ENCODE data around the gene TES. TPM values are rescaled to one million over a fixed set of nuclear protein-coding genes. Genes with fewer than 3 reads are reported as not detected.

TES gene
- total RNA-seq, 1 donor from 2014 or later = 232 TPM

- H3K27ac Mint-ChIP-seq (ENCODE audit: unreplicated experiment) = no peak overlapping the region
- H3K36me3 Mint-ChIP-seq (ENCODE audit: unreplicated experiment) = no peaks in the 10 kb centered on the region
- H3K4me1 Mint-ChIP-seq (ENCODE audit: unreplicated experiment) = peaks cover 33% of the 10 kb centered on the region
- DNase-seq (ENCODE audit: extremely low spot score, unreplicated experiment) = no peak
- H3K9me3 Mint-ChIP-seq (ENCODE audit: unreplicated experiment) = no peaks in the 10 kb centered on the region
- H3K27me3 Mint-ChIP-seq (ENCODE audit: unreplicated experiment) = no peaks in the 10 kb centered on the region
- TF ChIP-seq CTCF (IDR thresholded peaks at IDR 0.05) = no peak
- no peak overlapping the region for H3K4me3 Mint-ChIP-seq (ENCODE audit: unreplicated experiment)
These were observed 44.6 kb upstream of the TES start for GRCh38 chr7:116165717-116166116.

DNA sequence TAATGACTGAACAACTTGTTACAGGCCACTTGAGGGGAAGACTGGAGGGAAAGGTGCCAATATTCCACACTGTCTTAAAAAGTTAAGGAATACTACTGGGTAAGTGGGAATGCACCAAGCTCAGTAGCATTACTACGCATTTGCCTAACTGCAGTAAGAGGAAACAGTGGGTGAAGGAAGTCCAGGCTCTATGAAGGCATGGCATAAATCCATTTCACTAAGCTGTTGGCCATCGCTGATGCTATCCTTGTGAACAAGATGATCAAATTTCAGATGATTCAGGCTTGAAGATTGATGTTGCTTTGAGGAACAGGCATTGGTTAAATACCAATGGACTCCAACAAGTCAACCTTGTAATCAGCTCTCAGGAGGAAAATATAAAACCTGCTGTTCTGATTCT is 44.2 kb upstream of the TES start:
- Mint-ChIP-seq H3K4me1 (ENCODE audit: unreplicated experiment) (peaks cover 33% of the 10 kb centered on the region), H3K27ac (ENCODE audit: unreplicated experiment) (no peak overlapping the region), H3K27me3 (ENCODE audit: unreplicated experiment) (no peaks in the 10 kb centered on the region), H3K36me3 (ENCODE audit: unreplicated experiment) (no peaks in the 10 kb centered on the region), H3K4me3 (ENCODE audit: unreplicated experiment) (no peak overlapping the region), H3K9me3 (ENCODE audit: unreplicated experiment) (no peaks in the 10 kb centered on the region)
- TF ChIP-seq CTCF (IDR thresholded peaks at IDR 0.05) = no peak
- no peak for DNase-seq (ENCODE audit: extremely low spot score, unreplicated experiment)

DNA sequence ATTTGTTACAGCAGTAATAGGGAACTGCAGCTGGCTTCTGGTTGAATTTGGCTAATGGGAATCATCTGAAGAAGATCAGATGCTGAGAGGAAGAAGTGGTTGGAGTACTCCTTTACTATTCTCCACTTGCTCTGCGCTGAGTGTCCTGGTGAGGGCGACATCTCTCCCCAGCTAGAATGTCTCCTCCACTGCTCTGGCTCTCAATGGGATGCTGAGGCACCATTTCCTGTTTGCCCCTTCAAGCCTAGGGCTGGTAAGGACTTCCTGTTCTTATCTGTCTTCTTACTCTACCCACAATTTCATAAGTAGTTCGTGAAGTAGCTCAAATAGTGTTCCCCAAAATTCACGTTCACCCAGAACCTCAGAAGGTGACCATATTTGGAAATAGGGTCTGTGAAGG is 43.2 kb upstream of the TES start:
- no peaks in the 10 kb centered on the region for H3K27me3 Mint-ChIP-seq (ENCODE audit: unreplicated experiment)
- no peak overlapping the region for H3K4me3 Mint-ChIP-seq (ENCODE audit: unreplicated experiment)
- no peak for TF ChIP-seq CTCF (IDR thresholded peaks at IDR 0.05)
- H3K27ac Mint-ChIP-seq (ENCODE audit: unreplicated experiment) = no peak overlapping the region
- H3K4me1 Mint-ChIP-seq (ENCODE audit: unreplicated experiment) = peaks cover 28% of the 10 kb centered on the region
- no peaks in the 10 kb centered on the region for H3K9me3 Mint-ChIP-seq (ENCODE audit: unreplicated experiment)
- no peaks in the 10 kb centered on the region for H3K36me3 Mint-ChIP-seq (ENCODE audit: unreplicated experiment)
- no peak for DNase-seq (ENCODE audit: extremely low spot score, unreplicated experiment)

DNA sequence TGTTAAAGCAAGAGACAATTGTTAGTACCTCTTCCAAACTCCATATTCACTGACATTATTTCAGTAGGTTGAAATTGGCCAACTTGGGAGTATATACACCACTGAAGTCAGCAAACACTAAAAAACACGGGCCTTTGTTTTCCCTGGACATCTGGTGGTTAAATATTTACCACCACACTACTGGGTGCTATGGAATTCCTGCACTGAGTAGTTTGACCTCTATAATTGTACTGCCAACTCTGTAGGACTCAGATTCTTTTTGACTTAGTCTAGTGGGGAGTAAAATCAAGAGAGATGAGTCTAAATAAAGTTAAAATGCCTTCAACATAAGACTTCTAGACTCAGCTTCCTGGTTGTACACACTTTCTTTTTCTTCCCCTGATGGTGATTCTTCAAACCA is 41.3 kb upstream of the TES start:
- Mint-ChIP-seq H3K27ac (ENCODE audit: unreplicated experiment) (peak overlapping the region; percentile 74), H3K4me1 (ENCODE audit: unreplicated experiment) (peaks cover 35% of the 10 kb centered on the region), H3K36me3 (ENCODE audit: unreplicated experiment) (no peaks in the 10 kb centered on the region), H3K4me3 (ENCODE audit: unreplicated experiment) (no peak overlapping the region), H3K9me3 (ENCODE audit: unreplicated experiment) (no peaks in the 10 kb centered on the region), H3K27me3 (ENCODE audit: unreplicated experiment) (no peaks in the 10 kb centered on the region)
- TF ChIP-seq CTCF (IDR thresholded peaks at IDR 0.05) = no peak
- DNase-seq (ENCODE audit: extremely low spot score, unreplicated experiment) = no peak

GRCh38 chr7:116170180-116170579 is 40.2 kb upstream of the TES start:
- TF ChIP-seq CTCF (IDR thresholded peaks at IDR 0.05) = no peak
- Mint-ChIP-seq H3K27ac (ENCODE audit: unreplicated experiment) (peak overlapping the region; percentile 20), H3K36me3 (ENCODE audit: unreplicated experiment) (peaks cover 2% of the 10 kb centered on the region), H3K9me3 (ENCODE audit: unreplicated experiment) (peaks cover 7% of the 10 kb centered on the region), H3K4me1 (ENCODE audit: unreplicated experiment) (peaks cover 32% of the 10 kb centered on the region), H3K4me3 (ENCODE audit: unreplicated experiment) (no peak overlapping the region), H3K27me3 (ENCODE audit: unreplicated experiment) (no peaks in the 10 kb centered on the region)
- no peak for DNase-seq (ENCODE audit: extremely low spot score, unreplicated experiment)
